Measurements from ENCODE around the gene CTNND2. TPM values are rescaled to one million over a fixed set of nuclear protein-coding genes. Genes with fewer than 3 reads are reported as not detected.
"Not testable (repeated sequence)": the region's sequence is repeated elsewhere in the genome, so short reads cannot be mapped to it uniquely, and the experiment has no call there.

CTNND2 gene
- total RNA-seq, 1 donor from 2014 or later, result not detected

DNA sequence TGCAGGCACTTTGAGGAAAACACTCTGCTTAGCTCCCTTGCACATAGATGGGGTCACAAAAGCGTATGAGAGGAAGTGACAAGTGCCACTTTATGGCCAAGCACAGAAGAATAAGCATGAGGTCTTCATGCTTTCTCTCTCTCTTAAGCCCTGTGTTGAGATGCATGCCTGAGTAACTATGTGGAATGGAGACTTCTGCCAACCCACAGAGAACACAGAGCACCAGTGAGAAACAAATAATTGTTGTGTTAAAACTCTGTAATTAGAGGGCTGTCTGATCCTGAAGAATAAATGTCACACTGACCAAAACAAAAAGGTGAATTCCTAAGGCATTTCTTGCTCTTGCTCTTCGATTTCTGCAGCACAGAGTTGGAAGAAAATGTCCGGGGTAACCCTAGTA lies 488.5 kb downstream of the CTNND2 start:
- Mint-ChIP-seq H3K27me3 (ENCODE audit: low read depth) (no peaks in the 10 kb centered on the region), H3K4me3 (ENCODE audit: low read depth) (no peak overlapping the region), H3K27ac (no peak overlapping the region), H3K4me1 (ENCODE audit: low read depth) (no peaks in the 10 kb centered on the region), H3K9me3 (peaks cover 11% of the 10 kb centered on the region), H3K36me3 (ENCODE audit: low read depth) (no peaks in the 10 kb centered on the region)
- DNase-seq (ENCODE audit: low spot score), result no peak
- intact Hi-C loops (cut with micrococcal nuclease), result no loop called here

GRCh38 chr5:11414732-11415131 lies 489.5 kb downstream of the CTNND2 start:
- DNase-seq (ENCODE audit: low spot score); H3K27me3 Mint-ChIP-seq (ENCODE audit: low read depth); H3K36me3 Mint-ChIP-seq (ENCODE audit: low read depth); H3K4me3 Mint-ChIP-seq (ENCODE audit: low read depth); intact Hi-C loops (cut with micrococcal nuclease); H3K4me1 Mint-ChIP-seq (ENCODE audit: low read depth); H3K27ac Mint-ChIP-seq: not testable (repeated sequence)
- H3K9me3 Mint-ChIP-seq, result peaks cover 11% of the 10 kb centered on the region

DNA sequence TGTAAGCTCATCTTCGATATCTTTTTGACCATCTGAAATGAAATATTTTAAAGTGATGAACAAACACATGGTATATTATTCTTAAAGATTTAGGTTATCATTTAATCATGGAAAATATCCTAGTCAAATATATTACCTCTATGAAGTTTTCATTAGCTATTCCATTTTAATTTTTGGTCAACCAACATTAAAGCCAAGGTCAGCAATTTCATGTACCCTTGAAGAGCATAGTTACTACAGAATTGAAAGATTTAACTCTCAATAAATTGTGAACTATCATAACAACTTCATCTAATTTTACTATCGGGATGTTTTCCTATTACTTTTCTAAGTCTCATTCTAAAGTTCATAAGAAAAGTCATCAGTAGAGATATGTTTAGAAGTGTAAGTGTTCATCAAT lies 492.6 kb downstream of the CTNND2 start:
- DNase-seq (ENCODE audit: low spot score), result no peak
- intact Hi-C loops (cut with micrococcal nuclease), result no loop called here
- peaks cover 6% of the 10 kb centered on the region for H3K9me3 Mint-ChIP-seq
- no peaks in the 10 kb centered on the region for H3K36me3 Mint-ChIP-seq (ENCODE audit: low read depth)
- no peaks in the 10 kb centered on the region for H3K4me1 Mint-ChIP-seq (ENCODE audit: low read depth)
- H3K27me3 Mint-ChIP-seq (ENCODE audit: low read depth), result no peaks in the 10 kb centered on the region
- H3K4me3 Mint-ChIP-seq (ENCODE audit: low read depth), result no peak overlapping the region
- H3K27ac Mint-ChIP-seq, result no peak overlapping the region

DNA sequence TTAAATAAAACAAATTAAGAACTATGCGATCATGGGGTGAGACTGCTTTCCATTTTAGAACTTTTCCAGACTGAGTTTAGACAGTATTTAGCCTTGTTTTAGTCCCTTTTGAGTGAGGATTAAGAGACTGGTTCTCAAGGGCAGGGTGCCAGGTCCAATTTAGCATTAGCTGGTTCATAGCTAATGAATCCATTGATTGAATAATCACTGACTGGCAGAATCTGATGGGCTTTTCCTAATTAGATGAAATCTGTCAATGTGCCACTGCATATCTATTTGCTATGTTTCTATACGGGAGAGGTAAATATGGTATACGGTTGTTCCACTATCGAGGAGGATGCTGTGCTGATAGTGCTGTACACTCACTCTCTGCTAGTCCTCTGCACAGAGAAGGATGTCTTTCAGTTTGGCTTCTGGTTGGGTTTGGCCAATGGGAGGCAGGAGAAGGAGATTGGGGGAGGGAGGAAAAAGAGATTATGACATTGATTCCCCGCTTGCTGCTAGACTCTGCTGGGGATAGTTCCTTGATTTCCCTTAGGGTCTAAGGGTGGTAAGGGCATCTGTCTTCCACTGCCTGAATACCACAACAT lies 496.6 kb downstream of the CTNND2 start:
- H3K4me1 Mint-ChIP-seq (ENCODE audit: low read depth), result no peaks in the 10 kb centered on the region
- H3K27ac Mint-ChIP-seq, result no peak overlapping the region
- intact Hi-C loops (cut with micrococcal nuclease), result no loop called here
- H3K9me3 Mint-ChIP-seq, result no peaks in the 10 kb centered on the region
- no peak for DNase-seq (ENCODE audit: low spot score)
- no peaks in the 10 kb centered on the region for H3K27me3 Mint-ChIP-seq (ENCODE audit: low read depth)
- no peak overlapping the region for H3K4me3 Mint-ChIP-seq (ENCODE audit: low read depth)
- no peaks in the 10 kb centered on the region for H3K36me3 Mint-ChIP-seq (ENCODE audit: low read depth)

- Mint-ChIP-seq H3K36me3 (ENCODE audit: low read depth) (no peaks in the 10 kb centered on the region), H3K9me3 (no peaks in the 10 kb centered on the region), H3K4me3 (ENCODE audit: low read depth) (no peak overlapping the region), H3K4me1 (ENCODE audit: low read depth) (no peaks in the 10 kb centered on the region), H3K27ac (no peak overlapping the region), H3K27me3 (ENCODE audit: low read depth) (no peaks in the 10 kb centered on the region)
- DNase-seq (ENCODE audit: low spot score), result no peak
- intact Hi-C loops (cut with micrococcal nuclease), result no loop called here
Observed at GRCh38 chr5:11400316-11400715, 503.9 kb downstream of the CTNND2 start.

DNA sequence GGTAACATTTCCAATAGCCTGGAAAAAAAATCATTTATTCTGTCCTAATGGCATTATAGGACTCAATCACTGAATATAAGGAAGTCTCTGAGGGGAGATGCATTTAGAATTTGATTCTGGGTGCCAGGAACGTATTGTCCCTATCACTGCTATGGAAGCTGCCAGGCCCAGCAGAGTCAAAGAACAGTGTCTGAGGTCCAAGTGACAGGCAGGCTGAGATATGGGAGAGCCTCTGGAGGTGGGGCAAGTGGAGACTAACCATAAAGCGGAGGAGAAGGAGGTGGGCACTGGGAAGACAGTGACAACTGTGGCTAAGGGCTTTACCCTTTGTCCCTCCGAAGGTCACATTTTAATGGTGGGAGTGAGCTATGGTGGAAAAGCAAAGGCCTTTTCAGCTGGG lies 505.5 kb downstream of the CTNND2 start:
- no peaks in the 10 kb centered on the region for H3K27me3 Mint-ChIP-seq (ENCODE audit: low read depth)
- no peak for DNase-seq (ENCODE audit: low spot score)
- H3K4me1 Mint-ChIP-seq (ENCODE audit: low read depth), result no peaks in the 10 kb centered on the region
- H3K27ac Mint-ChIP-seq, result no peak overlapping the region
- no peaks in the 10 kb centered on the region for H3K36me3 Mint-ChIP-seq (ENCODE audit: low read depth)
- no peak overlapping the region for H3K4me3 Mint-ChIP-seq (ENCODE audit: low read depth)
- intact Hi-C loops (cut with micrococcal nuclease), result no loop called here
- no peaks in the 10 kb centered on the region for H3K9me3 Mint-ChIP-seq

GRCh38 chr5:11397549-11397948 lies 506.7 kb downstream of the CTNND2 start:
- no peak for DNase-seq (ENCODE audit: low spot score)
- no peak overlapping the region for H3K27ac Mint-ChIP-seq
- no peaks in the 10 kb centered on the region for H3K4me1 Mint-ChIP-seq (ENCODE audit: low read depth)
- no peaks in the 10 kb centered on the region for H3K9me3 Mint-ChIP-seq
- no peaks in the 10 kb centered on the region for H3K27me3 Mint-ChIP-seq (ENCODE audit: low read depth)
- H3K36me3 Mint-ChIP-seq (ENCODE audit: low read depth), result no peaks in the 10 kb centered on the region
- H3K4me3 Mint-ChIP-seq (ENCODE audit: low read depth), result no peak overlapping the region
- intact Hi-C loops (cut with micrococcal nuclease), result no loop called here

GRCh38 chr5:11396917-11397316 lies 507.3 kb downstream of the CTNND2 start:
- Mint-ChIP-seq H3K9me3 (no peaks in the 10 kb centered on the region), H3K4me3 (ENCODE audit: low read depth) (no peak overlapping the region), H3K4me1 (ENCODE audit: low read depth) (no peaks in the 10 kb centered on the region), H3K36me3 (ENCODE audit: low read depth) (no peaks in the 10 kb centered on the region), H3K27me3 (ENCODE audit: low read depth) (no peaks in the 10 kb centered on the region), H3K27ac (no peak overlapping the region)
- intact Hi-C loops (cut with micrococcal nuclease), result no loop called here
- no peak for DNase-seq (ENCODE audit: low spot score)

DNA sequence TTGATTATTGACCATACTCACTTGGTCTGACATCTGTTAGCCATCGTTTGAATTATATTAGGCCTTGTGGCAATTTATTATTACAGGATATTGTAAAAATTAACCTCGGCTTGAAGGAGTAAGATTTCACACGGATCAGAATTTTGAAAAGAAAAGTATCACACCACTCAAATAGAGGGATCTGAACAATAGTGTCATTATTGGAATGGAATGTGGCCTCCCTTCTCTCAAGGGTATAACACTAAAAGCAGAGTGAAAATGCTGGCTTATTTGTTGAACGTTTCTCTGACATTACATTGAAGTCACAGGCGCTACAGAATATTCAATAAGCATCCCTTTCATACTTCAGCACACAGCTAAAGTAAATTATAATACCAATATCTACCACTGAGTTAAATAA lies 509.3 kb downstream of the CTNND2 start:
- no peaks in the 10 kb centered on the region for H3K4me1 Mint-ChIP-seq (ENCODE audit: low read depth)
- no peak overlapping the region for H3K4me3 Mint-ChIP-seq (ENCODE audit: low read depth)
- intact Hi-C loops (cut with micrococcal nuclease), result no loop called here
- no peaks in the 10 kb centered on the region for H3K36me3 Mint-ChIP-seq (ENCODE audit: low read depth)
- H3K9me3 Mint-ChIP-seq, result no peaks in the 10 kb centered on the region
- DNase-seq (ENCODE audit: low spot score), result no peak
- H3K27ac Mint-ChIP-seq, result no peak overlapping the region
- no peaks in the 10 kb centered on the region for H3K27me3 Mint-ChIP-seq (ENCODE audit: low read depth)

DNA sequence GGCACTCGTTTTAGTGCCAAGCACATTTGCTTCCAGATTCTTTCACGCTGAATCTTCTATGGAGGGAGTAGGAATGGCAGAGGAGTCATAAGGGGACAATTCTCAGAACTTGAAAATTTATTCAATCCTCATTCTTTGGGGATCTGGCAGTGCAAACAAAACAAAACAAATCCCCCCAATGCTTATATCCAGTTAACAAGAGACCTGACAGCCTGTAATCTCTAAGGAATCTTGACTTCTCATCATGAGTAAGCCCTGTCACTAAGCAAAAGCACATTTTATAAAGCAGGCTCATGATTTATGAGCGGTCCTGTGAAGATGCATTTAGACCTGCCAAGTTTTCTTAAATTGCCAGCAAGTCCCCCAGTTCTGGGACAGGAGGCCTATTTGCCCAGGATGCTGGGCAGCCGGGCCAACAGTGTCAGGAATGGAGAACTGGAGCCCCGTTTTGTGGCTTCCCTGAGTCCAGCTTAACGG lies 513.9 kb downstream of the CTNND2 start:
- peaks cover 2% of the 10 kb centered on the region for H3K4me1 Mint-ChIP-seq (ENCODE audit: low read depth)
- peaks cover 13% of the 10 kb centered on the region for H3K27me3 Mint-ChIP-seq (ENCODE audit: low read depth)
- intact Hi-C loops (cut with micrococcal nuclease), result no loop called here
- no peaks in the 10 kb centered on the region for H3K36me3 Mint-ChIP-seq (ENCODE audit: low read depth)
- no peak for DNase-seq (ENCODE audit: low spot score)
- H3K27ac Mint-ChIP-seq, result no peak overlapping the region
- H3K9me3 Mint-ChIP-seq, result no peaks in the 10 kb centered on the region
- no peak overlapping the region for H3K4me3 Mint-ChIP-seq (ENCODE audit: low read depth)

DNA sequence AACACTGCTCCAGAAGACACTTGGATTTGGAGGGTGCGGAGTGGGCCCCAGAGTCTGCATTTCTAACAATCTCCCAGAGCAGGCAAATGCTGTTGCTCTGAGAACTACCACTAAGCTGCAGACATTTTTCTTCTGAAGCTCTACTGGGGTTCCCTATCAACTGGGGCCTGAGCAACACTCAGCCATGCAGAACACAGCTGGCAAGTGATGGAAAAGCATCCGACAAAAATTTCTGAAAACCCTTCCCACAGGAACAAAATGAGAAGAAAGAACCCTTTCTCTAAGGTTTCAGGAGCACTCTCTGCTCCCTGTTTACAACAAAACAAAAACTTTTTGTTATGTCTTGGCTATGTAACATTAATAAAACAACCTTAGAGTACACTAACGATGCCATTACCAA lies 516.9 kb downstream of the CTNND2 start:
- Mint-ChIP-seq H3K9me3 (no peaks in the 10 kb centered on the region), H3K27ac (no peak overlapping the region), H3K27me3 (ENCODE audit: low read depth) (peaks cover 29% of the 10 kb centered on the region), H3K4me3 (ENCODE audit: low read depth) (no peak overlapping the region), H3K4me1 (ENCODE audit: low read depth) (peaks cover 4% of the 10 kb centered on the region), H3K36me3 (ENCODE audit: low read depth) (no peaks in the 10 kb centered on the region)
- intact Hi-C loops (cut with micrococcal nuclease), result no loop called here
- DNase-seq (ENCODE audit: low spot score), result no peak

- Mint-ChIP-seq H3K4me1 (ENCODE audit: low read depth) (peaks cover 4% of the 10 kb centered on the region), H3K27ac (no peak overlapping the region), H3K9me3 (no peaks in the 10 kb centered on the region), H3K27me3 (ENCODE audit: low read depth) (peaks cover 31% of the 10 kb centered on the region), H3K4me3 (ENCODE audit: low read depth) (no peak overlapping the region), H3K36me3 (ENCODE audit: low read depth) (no peaks in the 10 kb centered on the region)
- intact Hi-C loops (cut with micrococcal nuclease), result no loop called here
- no peak for DNase-seq (ENCODE audit: low spot score)
Observed at GRCh38 chr5:11386398-11386797, 517.8 kb downstream of the CTNND2 start.

DNA sequence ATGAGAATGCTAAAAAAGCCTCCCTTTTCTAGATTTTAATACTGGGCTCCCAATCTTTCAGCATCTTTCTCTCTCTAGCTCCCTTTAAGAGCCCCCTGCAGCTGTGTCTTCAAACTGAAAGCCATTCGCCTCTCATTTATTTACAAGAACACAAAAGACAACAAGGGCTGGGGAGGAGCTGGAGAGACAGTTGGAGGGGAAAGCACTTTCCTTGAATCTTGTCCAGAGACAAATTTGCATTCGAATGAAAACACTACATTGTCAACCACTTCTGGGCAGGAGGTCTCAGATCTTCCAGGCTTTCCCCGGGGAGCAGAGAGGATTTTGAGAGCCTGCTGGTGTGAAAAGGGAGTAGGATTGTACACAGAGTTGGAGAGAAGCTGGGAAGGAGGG lies 518.3 kb downstream of the CTNND2 start:
- intact Hi-C loops (cut with micrococcal nuclease), result no loop called here
- no peak overlapping the region for H3K4me3 Mint-ChIP-seq (ENCODE audit: low read depth)
- H3K4me1 Mint-ChIP-seq (ENCODE audit: low read depth), result peaks cover 4% of the 10 kb centered on the region
- H3K27me3 Mint-ChIP-seq (ENCODE audit: low read depth), result peaks cover 31% of the 10 kb centered on the region
- no peaks in the 10 kb centered on the region for H3K9me3 Mint-ChIP-seq
- DNase-seq (ENCODE audit: low spot score), result no peak
- H3K36me3 Mint-ChIP-seq (ENCODE audit: low read depth), result no peaks in the 10 kb centered on the region
- no peak overlapping the region for H3K27ac Mint-ChIP-seq

All from activated T-helper 2 cell treated with anti-CD3 and anti-CD28 coated beads, Interferon-gamma antibody, Interleukin-2, Interleukin-4, amounts not matched to agents 10 μg/mL and 5 μg/mL and 100 μg/mL, durations not matched to agents 14 hours and 24 hours and 36 hours (primary cell).